Transverse colon (tissue), 4 donors: Measurements from ENCODE around the gene KLRK1. TPM values are rescaled to one million over a fixed set of nuclear protein-coding genes. Genes with fewer than 3 reads are reported as not detected.
"Not testable (repeated sequence)": the region's sequence is repeated elsewhere in the genome, so short reads cannot be mapped to it uniquely, and the experiment has no call there.

Experiments
- DNase-seq: peaks from one replicate; pipeline ENCODE4 v3.0.0-alpha.2; 2019
- H3K27ac ChIP-seq, 4 donors: fragments of 200-600 bp; sonication (generic); 2 replicates each; pipeline ENCODE4 v1.5.1; 2016 to 2018; ENCODE audit warnings: inconsistent platforms in 4 of 4
- H3K27me3 ChIP-seq: fragments of 200-600 bp; sonication (generic); 2 replicates; pipeline ENCODE4 v1.5.1; 2017; ENCODE audit warnings: inconsistent platforms
- H3K36me3 ChIP-seq, 4 donors: fragments of 200-600 bp; sonication (generic); 2 replicates each; pipeline ENCODE4 v1.5.1; 2017 to 2019; ENCODE audit warnings: inconsistent platforms in 4 of 4
- H3K4me1 ChIP-seq, 4 donors: fragments of 200-600 bp; sonication (generic); 2 replicates each; pipeline ENCODE4 v1.5.1; 2017 to 2020; ENCODE audit warnings: inconsistent platforms in 4 of 4
- H3K4me3 ChIP-seq, 4 donors: fragments of 200-600 bp; sonication (generic); 1 replicate in 1 of 4; 2 replicates in 3 of 4; pipeline versions ENCODE4 v1.5.1 to v1.6.1; 2017 to 2019; ENCODE audit warnings: inconsistent platforms in 4 of 4
- H3K9me3 ChIP-seq, 2 donors: fragments of 200-600 bp; sonication (generic); 2 replicates each; pipeline ENCODE4 v1.5.1; 2017 to 2019; ENCODE audit warnings: inconsistent platforms in 2 of 2
- EP300 ChIP-seq: sonication (generic); formaldehyde crosslinking; IDR thresholded peaks from one replicate; pipeline ENCODE4 v1.6.1; 2017; ENCODE audit warnings: antibody characterized with exemption, low read depth
- POLR2A ChIP-seq: fragments of 450-650 bp; IDR thresholded peaks from one replicate; pipeline ENCODE4 v1.6.1; 2016; ENCODE audit warnings: antibody characterized with exemption, mild to moderate bottlenecking, moderate library complexity
- POLR2AphosphoS5 ChIP-seq, 3 donors: sonication (generic); formaldehyde crosslinking; IDR thresholded peaks; one replicate each; pipeline ENCODE4 v1.6.1; 2016; ENCODE audit warnings: antibody characterized with exemption in 3 of 3
- WGBS, 2 donors: methylation state at CpG; one replicate each; pipeline ENCODE4 v1.1.5; 2018; ENCODE audit warnings: low coverage in 1 of 2; 5-methylcytosine and 5-hydroxymethylcytosine counted together
- in situ Hi-C, 4 donors: fragments of 200-750 bp; cut with MboI; loops; one replicate each; pipeline versions ENCODE4 v1.15.0 to v1.15.1; 2017; ENCODE audit warnings: low sequenced_read_pairs in 3 of 4, low pct_ligation_motif_present in 1 of 4, low pct_unique_long_range_greater_than_20kb in 1 of 4
- intact Hi-C: fragments of 100-400 bp; cut with DNase I; formaldehyde crosslinking; loops from one replicate; pipeline ENCODE4 v1.15.1; 2023; ENCODE audit warnings: low total_unique reads
- total RNA-seq, 4 donors: library from RNA; depleted of rRNA; stranded (reverse); fragments of >200 nt; gene quantifications; one replicate each; pipeline ENCODE4 v1.1.0, GENCODE V29; 2016
- TF ChIP-seq, protein P1 (sequence below), 5 experiments: fragments of 200-600 bp in 3 of 5; fragments of 450-650 bp in 2 of 5; sonication (generic) in 3 of 5; IDR thresholded peaks; 1 replicate in 2 of 5; 2 replicates in 3 of 5; pipeline ENCODE4 v1.5.1; 2016 to 2017; ENCODE audit warnings: antibody characterized with exemption in 5 of 5, inconsistent platforms in 3 of 5, mild to moderate bottlenecking in 2 of 5, moderate library complexity in 1 of 5

KLRK1 gene
- total RNA-seq, 4 donors from 2014 or later = 4.9 to 5.4 (median 5.0) TPM; not detected in 1

GRCh38 chr12:10358969-10359368 lies 30.9 kb downstream of the KLRK1 start:
- no peaks in the 10 kb centered on the region for H3K27me3 ChIP-seq
- intact Hi-C loops (no loop called here), in situ Hi-C loops (no loop called here)
- WGBS, 2 donors = 95% methylated on average over 1 of the region's 1 CpG; no CpG with 5 or more reads in 1 of the 2 donors
- H3K27ac ChIP-seq = no peak overlapping the region
- H3K36me3 ChIP-seq = no peaks in the 10 kb centered on the region
- no peak for DNase-seq
- TF ChIP-seq, protein P1, sequence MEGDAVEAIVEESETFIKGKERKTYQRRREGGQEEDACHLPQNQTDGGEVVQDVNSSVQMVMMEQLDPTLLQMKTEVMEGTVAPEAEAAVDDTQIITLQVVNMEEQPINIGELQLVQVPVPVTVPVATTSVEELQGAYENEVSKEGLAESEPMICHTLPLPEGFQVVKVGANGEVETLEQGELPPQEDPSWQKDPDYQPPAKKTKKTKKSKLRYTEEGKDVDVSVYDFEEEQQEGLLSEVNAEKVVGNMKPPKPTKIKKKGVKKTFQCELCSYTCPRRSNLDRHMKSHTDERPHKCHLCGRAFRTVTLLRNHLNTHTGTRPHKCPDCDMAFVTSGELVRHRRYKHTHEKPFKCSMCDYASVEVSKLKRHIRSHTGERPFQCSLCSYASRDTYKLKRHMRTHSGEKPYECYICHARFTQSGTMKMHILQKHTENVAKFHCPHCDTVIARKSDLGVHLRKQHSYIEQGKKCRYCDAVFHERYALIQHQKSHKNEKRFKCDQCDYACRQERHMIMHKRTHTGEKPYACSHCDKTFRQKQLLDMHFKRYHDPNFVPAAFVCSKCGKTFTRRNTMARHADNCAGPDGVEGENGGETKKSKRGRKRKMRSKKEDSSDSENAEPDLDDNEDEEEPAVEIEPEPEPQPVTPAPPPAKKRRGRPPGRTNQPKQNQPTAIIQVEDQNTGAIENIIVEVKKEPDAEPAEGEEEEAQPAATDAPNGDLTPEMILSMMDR (IDR thresholded peaks at IDR 0.05) = no peak
- TF ChIP-seq POLR2A (no peak), POLR2AphosphoS5 (IDR thresholded peaks at IDR 0.05) (no peak), EP300 (no peak)
- peaks cover 0 to 21% (median 12%) of the 10 kb centered on the region in 4 donors for H3K4me1 ChIP-seq
- H3K4me3 ChIP-seq = no peak overlapping the region
- no peaks in the 10 kb centered on the region for H3K9me3 ChIP-seq

- Histone ChIP-seq H3K27ac (no peak overlapping the region), H3K27me3 (no peaks in the 10 kb centered on the region), H3K36me3 (no peaks in the 10 kb centered on the region), H3K9me3 (no peaks in the 10 kb centered on the region), H3K4me1 (peaks cover 0 to 13% (median 6%) of the 10 kb centered on the region in 4 donors), H3K4me3 (no peak overlapping the region)
- in situ Hi-C loops (no loop called here), intact Hi-C loops (no loop called here)
- 84% methylated on average over 5 of the region's 5 CpGs; no CpG with 5 or more reads in 1 of the 2 donors for WGBS, 2 donors
- DNase-seq = no peak
- TF ChIP-seq POLR2A (no peak), EP300 (no peak), POLR2AphosphoS5 (IDR thresholded peaks at IDR 0.05) (no peak)
- TF ChIP-seq, protein P1 (IDR thresholded peaks at IDR 0.05) = no peak
Observed at GRCh38 chr12:10358131-10358530, 31.7 kb downstream of the KLRK1 start.

- TF ChIP-seq POLR2AphosphoS5 (IDR thresholded peaks at IDR 0.05) (no peak), POLR2A (no peak), EP300 (no peak)
- TF ChIP-seq, protein P1 (IDR thresholded peaks at IDR 0.05) = no peak
- Histone ChIP-seq H3K27me3 (no peaks in the 10 kb centered on the region), H3K36me3 (no peaks in the 10 kb centered on the region), H3K4me1 (no peaks in the 10 kb centered on the region), H3K4me3 (no peak overlapping the region), H3K9me3 (no peaks in the 10 kb centered on the region), H3K27ac (no peak overlapping the region)
- no peak for DNase-seq
- in situ Hi-C loops = no loop called here
- WGBS, 2 donors = 91% methylated on average over 2 of the region's 2 CpGs; no CpG with 5 or more reads in 1 of the 2 donors
- intact Hi-C loops = no loop called here
Observed at GRCh38 chr12:10354502-10354901, 35.3 kb downstream of the KLRK1 start.

DNA sequence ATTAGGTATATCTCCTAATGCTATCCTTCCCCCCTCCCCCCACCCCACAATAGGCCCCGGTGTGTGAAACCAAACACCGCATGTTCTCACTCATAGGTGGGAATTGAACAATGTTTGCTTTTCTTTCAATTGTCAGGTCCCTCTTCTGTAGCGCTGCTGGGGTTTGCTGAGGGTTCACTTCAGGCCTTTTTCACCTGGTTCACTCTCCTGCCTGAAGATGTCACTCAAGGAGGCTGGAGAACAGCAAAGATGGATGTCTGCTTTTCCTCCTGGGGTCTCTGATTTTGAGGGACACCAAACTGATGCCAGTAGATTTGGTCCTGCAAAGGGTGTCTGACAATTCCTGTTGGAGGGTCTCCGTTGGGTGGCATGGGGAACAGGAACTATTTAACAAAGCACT lies 35.8 kb downstream of the KLRK1 start:
- H3K27me3 ChIP-seq = no peaks in the 10 kb centered on the region
- TF ChIP-seq POLR2A = no peak
- TF ChIP-seq, protein P1 (IDR thresholded peaks at IDR 0.05) = no peak
- no peak for TF ChIP-seq EP300
- TF ChIP-seq POLR2AphosphoS5 (IDR thresholded peaks at IDR 0.05) = no peak
- no peaks in the 10 kb centered on the region for H3K4me1 ChIP-seq
- H3K36me3 ChIP-seq = no peaks in the 10 kb centered on the region
- H3K9me3 ChIP-seq = no peaks in the 10 kb centered on the region
- WGBS, 2 donors = 75% methylated on average over 4 of the region's 4 CpGs; no CpG with 5 or more reads in 1 of the 2 donors
- intact Hi-C loops = no loop called here
- no peak overlapping the region for H3K4me3 ChIP-seq
- in situ Hi-C loops = no loop called here
- DNase-seq = no peak
- no peak overlapping the region for H3K27ac ChIP-seq

- DNase-seq, H3K36me3 ChIP-seq, H3K4me3 ChIP-seq, H3K27ac ChIP-seq, in situ Hi-C loops, H3K9me3 ChIP-seq, H3K4me1 ChIP-seq, H3K27me3 ChIP-seq, intact Hi-C loops: not testable (repeated sequence)
- WGBS, 2 donors = 37 to 54% methylated on average over 3 of the region's 3 CpGs
Observed at GRCh38 chr12:10351457-10351856, 38.4 kb downstream of the KLRK1 start.
